ENCODE measurements around the gene MRO.

GRCh38 chr18:50857694-50858093 is 37.9 kb upstream of the MRO start:
- no peak for TF ChIP-seq POLR2A (IDR thresholded peaks at IDR 0.05; ENCODE audit: low read length)
- no peak for TF ChIP-seq GATA1 (IDR thresholded peaks at IDR 0.05; ENCODE audit: low read depth, low read length)
